K562 (cell line): ENCODE results near the gene SLC12A9. TPM values are rescaled to one million over a fixed set of nuclear protein-coding genes. Genes with fewer than 3 reads are reported as not detected.

Experiments used
- microRNA-seq: library from miRNA; unstranded; fragments of <30 nt; microRNA quantifications from one replicate; pipeline ENCODE4, GENCODE V29; 2018; ENCODE audit warnings: borderline microRNAs expressed
- polyA plus RNA-seq, 8 experiments: library from polyadenylated mRNA; depleted of rRNA in 4 of 8; stranded (reverse) in 5 of 8; unstranded in 3 of 8; fragments of >200 nt; fragmentation: Nextera tagmentation in 2 of 8; fragmentation: Illumina TruSeq in 1 of 8; extraction: Ambion mirVana in 2 of 8; extraction: Trizol in 1 of 8; gene quantifications; 2 replicates each; pipeline versions ENCODE4 v1.2.1 to v1.2.3, GENCODE V29; 2011 to 2014; ENCODE audit warnings: inconsistent platforms in 1 of 8, missing spikeins in 1 of 8
- small RNA-seq: library from RNA; depleted of rRNA; stranded (forward); fragments of <200 nt; gene quantifications from one replicate; pipeline ENCODE3, GENCODE V24; 2014
- total RNA-seq, 7 experiments: library from RNA; depleted of rRNA in 6 of 7; stranded (reverse); fragments of >200 nt in 6 of 7; fragmentation: Illumina TruSeq in 2 of 7; extraction: Trizol in 2 of 7; gene quantifications; 2 replicates each; pipeline versions ENCODE4 v1.2.1 to v1.2.3, GENCODE V29; 2011 to 2021; ENCODE audit warnings: low replicate concordance in 1 of 7

The SLC12A9 gene
- total and polyA plus RNA-seq, 9 of the 15 experiments (the other 6 are each of a cell fraction or from before 2014, with no cell fraction given): 0.06 to 20.2 (median 10.7) TPM

Small RNAs within 50 kb of the gene (microRNA-seq; reads per million reads assigned to microRNA genes)
- not detected for gene MIR6875

Small RNAs within 50 kb of the gene (small RNA-seq; reads per million reads assigned to genes)
- gene RN7SL549P (not detected), gene RN7SL750P (not detected)

Other genes with a start within 250 kb of the SLC12A9 start
Only the 7 nearest of the 17 such genes appear.
- gene EPHB4, start 25.2 kb upstream of the SLC12A9 start, total RNA-seq (2014; rRNA removed): 65.2 and 85.5 TPM in 2 replicates
- gene EPHB4, start 25.2 kb upstream of the SLC12A9 start, total RNA-seq (2014; rRNA removed; fragmentation: Illumina TruSeq; extraction: Trizol): 26.4 and 34.2 TPM in 2 replicates
- 44.9 and 45.9 TPM in 2 replicates for gene EPHB4, start 25.2 kb upstream of the SLC12A9 start, total RNA-seq (2015; rRNA removed; fragmentation: Illumina TruSeq; extraction: Trizol)
- 81.5 and 82.1 TPM in 2 replicates for gene EPHB4, start 25.2 kb upstream of the SLC12A9 start, total RNA-seq (2021)
- gene EPHB4, start 25.2 kb upstream of the SLC12A9 start, polyA plus RNA-seq (2011; rRNA removed): 37.7 and 37.9 TPM in 2 replicates
- 36.4 and 55.3 TPM in 2 replicates for gene EPHB4, start 25.2 kb upstream of the SLC12A9 start, polyA plus RNA-seq (2014; fragmentation: Illumina TruSeq; extraction: Trizol)
- 1 to 10 TPM; 1.2 to 1.5 TPM for gene EPHB4, start 25.2 kb upstream of the SLC12A9 start, polyA plus RNA-seq (2014; fragmentation: Nextera tagmentation; extraction: Ambion mirVana)
- gene EPHB4, start 25.2 kb upstream of the SLC12A9 start, polyA plus RNA-seq (2014; rRNA removed): 47.0 and 50.6 TPM in 2 replicates
- gene TRIP6, start 14.7 kb downstream of the SLC12A9 start, total RNA-seq (2014; rRNA removed): 104 and 108 TPM in 2 replicates
- gene TRIP6, start 14.7 kb downstream of the SLC12A9 start, total RNA-seq (2014; rRNA removed; fragmentation: Illumina TruSeq; extraction: Trizol): 28.3 and 28.9 TPM in 2 replicates
- gene TRIP6, start 14.7 kb downstream of the SLC12A9 start, total RNA-seq (2015; rRNA removed; fragmentation: Illumina TruSeq; extraction: Trizol): 85.7 and 90.5 TPM in 2 replicates
- 141 and 148 TPM in 2 replicates for gene TRIP6, start 14.7 kb downstream of the SLC12A9 start, total RNA-seq (2021)
- 48.5 and 54.0 TPM in 2 replicates for gene TRIP6, start 14.7 kb downstream of the SLC12A9 start, polyA plus RNA-seq (2011; rRNA removed)
- 35.6 and 78.2 TPM in 2 replicates for gene TRIP6, start 14.7 kb downstream of the SLC12A9 start, polyA plus RNA-seq (2014; fragmentation: Illumina TruSeq; extraction: Trizol)
- 10 to 100 TPM in 1 of 2 experiments, 1 to 10 TPM in 1; 5.9 to 12.0 TPM for gene TRIP6, start 14.7 kb downstream of the SLC12A9 start, polyA plus RNA-seq (2014; fragmentation: Nextera tagmentation; extraction: Ambion mirVana)
- 103 and 112 TPM in 2 replicates for gene TRIP6, start 14.7 kb downstream of the SLC12A9 start, polyA plus RNA-seq (2014; rRNA removed)
- 155 and 156 TPM in 2 replicates for gene SRRT, start 22.4 kb downstream of the SLC12A9 start, total RNA-seq (2014; rRNA removed)
- 51.8 and 71.6 TPM in 2 replicates for gene SRRT, start 22.4 kb downstream of the SLC12A9 start, total RNA-seq (2014; rRNA removed; fragmentation: Illumina TruSeq; extraction: Trizol)
- 80.6 and 84.4 TPM in 2 replicates for gene SRRT, start 22.4 kb downstream of the SLC12A9 start, total RNA-seq (2015; rRNA removed; fragmentation: Illumina TruSeq; extraction: Trizol)
- gene SRRT, start 22.4 kb downstream of the SLC12A9 start, total RNA-seq (2021): 238 and 263 TPM in 2 replicates
- gene SRRT, start 22.4 kb downstream of the SLC12A9 start, polyA plus RNA-seq (2011; rRNA removed): 36.5 and 68.2 TPM in 2 replicates
- 143 and 145 TPM in 2 replicates for gene SRRT, start 22.4 kb downstream of the SLC12A9 start, polyA plus RNA-seq (2014; fragmentation: Illumina TruSeq; extraction: Trizol)
- 10 to 100 TPM; 10.3 to 16.7 TPM for gene SRRT, start 22.4 kb downstream of the SLC12A9 start, polyA plus RNA-seq (2014; fragmentation: Nextera tagmentation; extraction: Ambion mirVana)
- gene SRRT, start 22.4 kb downstream of the SLC12A9 start, polyA plus RNA-seq (2014; rRNA removed): 140 and 171 TPM in 2 replicates
- gene UFSP1, start 37.0 kb downstream of the SLC12A9 start, total RNA-seq (2014; rRNA removed): 18.8 and 20.9 TPM in 2 replicates
- gene UFSP1, start 37.0 kb downstream of the SLC12A9 start, total RNA-seq (2014; rRNA removed; fragmentation: Illumina TruSeq; extraction: Trizol): 1.4 and 2.1 TPM in 2 replicates
- 3.5 and 3.7 TPM in 2 replicates for gene UFSP1, start 37.0 kb downstream of the SLC12A9 start, total RNA-seq (2015; rRNA removed; fragmentation: Illumina TruSeq; extraction: Trizol)
- 7.8 and 8.5 TPM in 2 replicates for gene UFSP1, start 37.0 kb downstream of the SLC12A9 start, total RNA-seq (2021)
- gene UFSP1, start 37.0 kb downstream of the SLC12A9 start, polyA plus RNA-seq (2011; rRNA removed): 1.7 and 2.3 TPM in 2 replicates
- 1.3 and 2.0 TPM in 2 replicates for gene UFSP1, start 37.0 kb downstream of the SLC12A9 start, polyA plus RNA-seq (2014; fragmentation: Illumina TruSeq; extraction: Trizol)
- under 1 TPM; 0.50 to 0.53 TPM for gene UFSP1, start 37.0 kb downstream of the SLC12A9 start, polyA plus RNA-seq (2014; fragmentation: Nextera tagmentation; extraction: Ambion mirVana)
- 13.5 and 14.3 TPM in 2 replicates for gene UFSP1, start 37.0 kb downstream of the SLC12A9 start, polyA plus RNA-seq (2014; rRNA removed)
- gene ACHE, start 43.2 kb downstream of the SLC12A9 start, total RNA-seq (2014; rRNA removed): 2.7 and 4.0 TPM in 2 replicates
- gene ACHE, start 43.2 kb downstream of the SLC12A9 start, total RNA-seq (2014; rRNA removed; fragmentation: Illumina TruSeq; extraction: Trizol): 0.54 and 0.84 TPM in 2 replicates
- gene ACHE, start 43.2 kb downstream of the SLC12A9 start, total RNA-seq (2015; rRNA removed; fragmentation: Illumina TruSeq; extraction: Trizol): 0.51 and 0.87 TPM in 2 replicates
- gene ACHE, start 43.2 kb downstream of the SLC12A9 start, total RNA-seq (2021): 7.5 and 8.8 TPM in 2 replicates
- 2.5 and 2.8 TPM in 2 replicates for gene ACHE, start 43.2 kb downstream of the SLC12A9 start, polyA plus RNA-seq (2011; rRNA removed)
- gene ACHE, start 43.2 kb downstream of the SLC12A9 start, polyA plus RNA-seq (2014; fragmentation: Illumina TruSeq; extraction: Trizol): 1.9 and 4.2 TPM in 2 replicates
- under 1 TPM; 0.04 to 0.06 TPM for gene ACHE, start 43.2 kb downstream of the SLC12A9 start, polyA plus RNA-seq (2014; fragmentation: Nextera tagmentation; extraction: Ambion mirVana)
- 8.0 and 9.3 TPM in 2 replicates for gene ACHE, start 43.2 kb downstream of the SLC12A9 start, polyA plus RNA-seq (2014; rRNA removed)
- 0.09 and 0.33 TPM in 2 replicates for gene MUC3A, start 96.8 kb downstream of the SLC12A9 start, total RNA-seq (2014; rRNA removed)
- gene MUC3A, start 96.8 kb downstream of the SLC12A9 start, total RNA-seq (2014; rRNA removed; fragmentation: Illumina TruSeq; extraction: Trizol): 0.13 and 0.15 TPM in 2 replicates
- not detected in 2 replicates for gene MUC3A, start 96.8 kb downstream of the SLC12A9 start, total RNA-seq (2015; rRNA removed; fragmentation: Illumina TruSeq; extraction: Trizol)
- gene MUC3A, start 96.8 kb downstream of the SLC12A9 start, total RNA-seq (2021): 1.6 and 2.6 TPM in 2 replicates
- gene MUC3A, start 96.8 kb downstream of the SLC12A9 start, polyA plus RNA-seq (2011; rRNA removed): 0.25 and 0.35 TPM in 2 replicates
- gene MUC3A, start 96.8 kb downstream of the SLC12A9 start, polyA plus RNA-seq (2014; fragmentation: Illumina TruSeq; extraction: Trizol): 1.7 and 2.2 TPM in 2 replicates
- gene MUC3A, start 96.8 kb downstream of the SLC12A9 start, polyA plus RNA-seq (2014; fragmentation: Nextera tagmentation; extraction: Ambion mirVana): under 1 TPM; 0.06 to 0.08 TPM
- 0.25 and 0.53 TPM in 2 replicates for gene MUC3A, start 96.8 kb downstream of the SLC12A9 start, polyA plus RNA-seq (2014; rRNA removed)
- 0.33 and 1.2 TPM in 2 replicates for gene MUC12, start 116.9 kb downstream of the SLC12A9 start, total RNA-seq (2014; rRNA removed)
- 0.29 TPM in 1 of 2 replicates, not detected in the other for gene MUC12, start 116.9 kb downstream of the SLC12A9 start, total RNA-seq (2014; rRNA removed; fragmentation: Illumina TruSeq; extraction: Trizol)
- not detected in 2 replicates for gene MUC12, start 116.9 kb downstream of the SLC12A9 start, total RNA-seq (2015; rRNA removed; fragmentation: Illumina TruSeq; extraction: Trizol)
- gene MUC12, start 116.9 kb downstream of the SLC12A9 start, total RNA-seq (2021): 0.40 and 1.1 TPM in 2 replicates
- gene MUC12, start 116.9 kb downstream of the SLC12A9 start, polyA plus RNA-seq (2011; rRNA removed): 0.43 and 1.1 TPM in 2 replicates
- gene MUC12, start 116.9 kb downstream of the SLC12A9 start, polyA plus RNA-seq (2014; fragmentation: Illumina TruSeq; extraction: Trizol): 0.85 and 2.5 TPM in 2 replicates
- gene MUC12, start 116.9 kb downstream of the SLC12A9 start, polyA plus RNA-seq (2014; fragmentation: Nextera tagmentation; extraction: Ambion mirVana): under 1 TPM; 0.23 to 0.46 TPM
- 0.73 and 0.94 TPM in 2 replicates for gene MUC12, start 116.9 kb downstream of the SLC12A9 start, polyA plus RNA-seq (2014; rRNA removed)